Measurements from ENCODE around the gene IPP. TPM values are rescaled to one million over a fixed set of nuclear protein-coding genes. Genes with fewer than 3 reads are reported as not detected.
"Not testable (repeated sequence)": the region's sequence is repeated elsewhere in the genome, so short reads cannot be mapped to it uniquely, and the experiment has no call there.

The IPP gene
- polyA plus RNA-seq, 1 of the 3 experiments (the other 2 are of a cell fraction): 3.2 TPM

DNA sequence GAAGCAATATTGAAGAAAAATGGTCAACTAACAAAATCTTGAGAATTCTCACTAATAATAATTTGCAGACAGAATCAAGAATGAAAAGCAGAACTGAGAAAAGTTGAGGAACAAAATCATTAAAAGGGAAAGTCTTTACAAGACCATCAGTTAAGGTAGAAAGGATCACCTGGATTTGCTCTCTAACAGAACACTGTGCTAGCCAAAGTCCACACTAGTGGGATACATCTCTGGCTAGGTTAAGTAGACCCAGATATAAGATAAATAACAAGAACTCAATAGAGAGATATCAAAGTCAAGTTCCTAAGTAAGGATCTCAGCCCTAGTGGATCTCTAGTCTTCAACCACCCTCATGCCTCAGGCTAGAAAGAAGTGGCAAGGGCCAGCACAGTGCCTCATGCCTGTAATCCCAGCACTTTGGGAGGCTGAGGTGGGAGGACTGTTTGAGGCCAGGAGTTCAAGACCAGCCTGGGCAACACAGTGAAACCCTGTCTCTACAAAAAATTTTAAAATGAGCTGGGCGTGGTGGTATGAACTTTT, 19.6 kb downstream of the IPP start (continued):
- TF ChIP-seq, protein P1, sequence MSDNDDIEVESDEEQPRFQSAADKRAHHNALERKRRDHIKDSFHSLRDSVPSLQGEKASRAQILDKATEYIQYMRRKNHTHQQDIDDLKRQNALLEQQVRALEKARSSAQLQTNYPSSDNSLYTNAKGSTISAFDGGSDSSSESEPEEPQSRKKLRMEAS (IDR thresholded peaks at IDR 0.05; ENCODE audit: low read depth): no peak
- TF ChIP-seq TAF1 (IDR thresholded peaks at IDR 0.05; ENCODE audit: borderline replicate concordance, low read depth, low read length) (no peak), GABPA (IDR thresholded peaks at IDR 0.05; ENCODE audit: low read depth) (no peak)
- TF ChIP-seq, protein P2, sequence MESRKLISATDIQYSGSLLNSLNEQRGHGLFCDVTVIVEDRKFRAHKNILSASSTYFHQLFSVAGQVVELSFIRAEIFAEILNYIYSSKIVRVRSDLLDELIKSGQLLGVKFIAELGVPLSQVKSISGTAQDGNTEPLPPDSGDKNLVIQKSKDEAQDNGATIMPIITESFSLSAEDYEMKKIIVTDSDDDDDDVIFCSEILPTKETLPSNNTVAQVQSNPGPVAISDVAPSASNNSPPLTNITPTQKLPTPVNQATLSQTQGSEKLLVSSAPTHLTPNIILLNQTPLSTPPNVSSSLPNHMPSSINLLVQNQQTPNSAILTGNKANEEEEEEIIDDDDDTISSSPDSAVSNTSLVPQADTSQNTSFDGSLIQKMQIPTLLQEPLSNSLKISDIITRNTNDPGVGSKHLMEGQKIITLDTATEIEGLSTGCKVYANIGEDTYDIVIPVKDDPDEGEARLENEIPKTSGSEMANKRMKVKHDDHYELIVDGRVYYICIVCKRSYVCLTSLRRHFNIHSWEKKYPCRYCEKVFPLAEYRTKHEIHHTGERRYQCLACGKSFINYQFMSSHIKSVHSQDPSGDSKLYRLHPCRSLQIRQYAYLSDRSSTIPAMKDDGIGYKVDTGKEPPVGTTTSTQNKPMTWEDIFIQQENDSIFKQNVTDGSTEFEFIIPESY (IDR thresholded peaks at IDR 0.05; ENCODE audit: borderline replicate concordance, low read depth): no peak
- TF ChIP-seq, protein P3, sequence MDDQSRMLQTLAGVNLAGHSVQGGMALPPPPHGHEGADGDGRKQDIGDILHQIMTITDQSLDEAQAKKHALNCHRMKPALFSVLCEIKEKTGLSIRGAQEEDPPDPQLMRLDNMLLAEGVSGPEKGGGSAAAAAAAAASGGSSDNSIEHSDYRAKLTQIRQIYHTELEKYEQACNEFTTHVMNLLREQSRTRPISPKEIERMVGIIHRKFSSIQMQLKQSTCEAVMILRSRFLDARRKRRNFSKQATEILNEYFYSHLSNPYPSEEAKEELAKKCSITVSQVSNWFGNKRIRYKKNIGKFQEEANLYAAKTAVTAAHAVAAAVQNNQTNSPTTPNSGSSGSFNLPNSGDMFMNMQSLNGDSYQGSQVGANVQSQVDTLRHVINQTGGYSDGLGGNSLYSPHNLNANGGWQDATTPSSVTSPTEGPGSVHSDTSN (IDR thresholded peaks at IDR 0.05): no peak

DNA sequence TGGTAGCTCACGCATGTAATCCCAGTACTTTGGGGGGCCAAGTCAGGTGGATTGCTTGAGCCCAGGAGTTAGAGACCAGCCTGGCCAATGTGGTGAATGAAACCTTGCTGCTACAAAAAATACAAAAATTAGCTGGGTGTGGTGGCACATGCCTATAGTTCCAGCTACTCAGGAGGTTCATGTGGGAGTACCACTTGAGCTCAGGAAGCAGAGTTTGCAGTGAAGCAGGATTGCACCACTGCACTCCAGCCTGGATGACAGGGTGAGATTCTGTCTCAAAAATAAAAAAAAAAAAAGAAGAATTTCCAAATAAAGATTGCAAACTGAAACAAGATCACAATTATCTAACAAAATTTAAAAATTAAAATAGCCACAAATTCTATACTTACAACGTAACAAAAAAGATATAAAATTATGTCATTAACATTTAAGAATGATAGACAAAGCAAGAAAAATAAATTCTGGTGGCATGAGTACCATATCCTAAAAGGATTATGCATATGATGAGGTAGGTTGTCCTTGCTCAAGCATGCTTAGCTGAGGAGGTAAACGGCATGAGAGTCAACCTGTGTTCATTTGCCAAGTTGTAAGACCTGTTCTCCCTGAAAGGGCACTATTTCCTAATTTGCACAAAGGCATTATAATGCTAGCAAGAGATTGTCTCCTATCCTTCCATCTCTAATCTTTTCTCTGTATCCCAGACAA, 20.2 kb downstream of the IPP start:
- no peaks in the 10 kb centered on the region for H3K4me1 ChIP-seq (ENCODE audit: control insufficient read depth in 1 of 2, insufficient read depth in 2 of 2, low read depth in 1 of 2, low read length in 1 of 2)
- peaks cover 6% of the 10 kb centered on the region for H3F3A ChIP-seq (replicated peaks; ENCODE audit: insufficient read depth)
- peaks cover 2 to 9% of the 10 kb centered on the region in 2 experiments for H3K36me3 ChIP-seq (replicated peaks in 1 of 2; ENCODE audit: control insufficient read depth in 1 of 2, insufficient read depth in 2 of 2, low read length in 1 of 2)
- H3K9me3 ChIP-seq: no peaks in the 10 kb centered on the region; the same call in 1 of the 2 replicates
- no peak overlapping the region for H3K4me3 ChIP-seq (ENCODE audit: low read depth in 2 of 2, low read length in 1 of 2)
- ChIA-PET CTCF (no interaction called here), POLR2A (no interaction called here)
- no peaks in the 10 kb centered on the region for H4K20me1 ChIP-seq (ENCODE audit: insufficient read depth)
- no peak overlapping the region for H3K27ac ChIP-seq (ENCODE audit: low read depth in 2 of 2, low read length in 1 of 2)
- H3K27me3 ChIP-seq (ENCODE audit: insufficient read depth): no peaks in the 10 kb centered on the region
- no peak overlapping the region for H3K9ac ChIP-seq
- TF ChIP-seq NFIC (IDR thresholded peaks at IDR 0.05; ENCODE audit: borderline replicate concordance) (no peak), EP300 (IDR thresholded peaks at IDR 0.05; ENCODE audit: borderline replicate concordance in 1 of 2, low read depth in 1 of 2, low read length in 1 of 2) (no peak), GATA2 (CRISPR knock-in tag; IDR thresholded peaks at IDR 0.05) (no peak), TCF12 (IDR thresholded peaks at IDR 0.05) (no peak)
- TF ChIP-seq, protein P4, sequence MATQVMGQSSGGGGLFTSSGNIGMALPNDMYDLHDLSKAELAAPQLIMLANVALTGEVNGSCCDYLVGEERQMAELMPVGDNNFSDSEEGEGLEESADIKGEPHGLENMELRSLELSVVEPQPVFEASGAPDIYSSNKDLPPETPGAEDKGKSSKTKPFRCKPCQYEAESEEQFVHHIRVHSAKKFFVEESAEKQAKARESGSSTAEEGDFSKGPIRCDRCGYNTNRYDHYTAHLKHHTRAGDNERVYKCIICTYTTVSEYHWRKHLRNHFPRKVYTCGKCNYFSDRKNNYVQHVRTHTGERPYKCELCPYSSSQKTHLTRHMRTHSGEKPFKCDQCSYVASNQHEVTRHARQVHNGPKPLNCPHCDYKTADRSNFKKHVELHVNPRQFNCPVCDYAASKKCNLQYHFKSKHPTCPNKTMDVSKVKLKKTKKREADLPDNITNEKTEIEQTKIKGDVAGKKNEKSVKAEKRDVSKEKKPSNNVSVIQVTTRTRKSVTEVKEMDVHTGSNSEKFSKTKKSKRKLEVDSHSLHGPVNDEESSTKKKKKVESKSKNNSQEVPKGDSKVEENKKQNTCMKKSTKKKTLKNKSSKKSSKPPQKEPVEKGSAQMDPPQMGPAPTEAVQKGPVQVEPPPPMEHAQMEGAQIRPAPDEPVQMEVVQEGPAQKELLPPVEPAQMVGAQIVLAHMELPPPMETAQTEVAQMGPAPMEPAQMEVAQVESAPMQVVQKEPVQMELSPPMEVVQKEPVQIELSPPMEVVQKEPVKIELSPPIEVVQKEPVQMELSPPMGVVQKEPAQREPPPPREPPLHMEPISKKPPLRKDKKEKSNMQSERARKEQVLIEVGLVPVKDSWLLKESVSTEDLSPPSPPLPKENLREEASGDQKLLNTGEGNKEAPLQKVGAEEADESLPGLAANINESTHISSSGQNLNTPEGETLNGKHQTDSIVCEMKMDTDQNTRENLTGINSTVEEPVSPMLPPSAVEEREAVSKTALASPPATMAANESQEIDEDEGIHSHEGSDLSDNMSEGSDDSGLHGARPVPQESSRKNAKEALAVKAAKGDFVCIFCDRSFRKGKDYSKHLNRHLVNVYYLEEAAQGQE (IDR thresholded peaks at IDR 0.05; ENCODE audit: low read depth, low read length): no peak
- TF ChIP-seq, protein P5, sequence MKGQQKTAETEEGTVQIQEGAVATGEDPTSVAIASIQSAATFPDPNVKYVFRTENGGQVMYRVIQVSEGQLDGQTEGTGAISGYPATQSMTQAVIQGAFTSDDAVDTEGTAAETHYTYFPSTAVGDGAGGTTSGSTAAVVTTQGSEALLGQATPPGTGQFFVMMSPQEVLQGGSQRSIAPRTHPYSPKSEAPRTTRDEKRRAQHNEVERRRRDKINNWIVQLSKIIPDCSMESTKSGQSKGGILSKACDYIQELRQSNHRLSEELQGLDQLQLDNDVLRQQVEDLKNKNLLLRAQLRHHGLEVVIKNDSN (IDR thresholded peaks at IDR 0.05; ENCODE audit: borderline replicate concordance, low read depth): no peak
- TF ChIP-seq, protein P2 (IDR thresholded peaks at IDR 0.05; ENCODE audit: borderline replicate concordance, low read depth): no peak
- WGBS (ENCODE audit: low lambda C conversion rate): 79% methylated on average over 3 of the region's 3 CpGs
- H3K4me2 ChIP-seq: no peak overlapping the region
- H3K79me2 ChIP-seq (ENCODE audit: insufficient read depth): no peaks in the 10 kb centered on the region
- no peak for DNase-seq
- H2AFZ ChIP-seq (ENCODE audit: low read depth): no peak overlapping the region
- no peaks in the 10 kb centered on the region for H3K9me2 ChIP-seq

DNA sequence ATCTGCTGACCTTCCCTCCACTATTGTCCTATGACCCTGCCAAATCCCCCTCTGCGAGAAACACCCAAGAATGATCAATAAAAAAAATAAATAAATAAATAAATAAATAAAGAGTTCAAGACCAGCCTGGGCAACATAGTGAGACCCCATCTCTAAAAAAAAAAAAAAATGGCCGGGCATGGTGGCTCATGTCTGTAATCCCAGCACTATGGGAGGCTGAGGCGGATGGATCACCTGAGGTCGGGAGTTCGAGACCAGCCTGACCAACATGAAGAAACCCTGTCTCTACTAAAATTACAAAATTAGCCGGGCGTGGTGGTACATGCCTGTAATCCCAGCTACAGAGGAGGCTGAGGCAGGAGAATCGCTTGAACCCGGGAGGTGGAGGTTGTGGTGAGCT, 24.4 kb downstream of the IPP start:
- H3K36me3 ChIP-seq (replicated peaks in 1 of 2; ENCODE audit: control insufficient read depth in 1 of 2, insufficient read depth in 2 of 2, low read length in 1 of 2); H3K4me2 ChIP-seq; H2AFZ ChIP-seq (ENCODE audit: low read depth); H3K9me3 ChIP-seq; H3K27ac ChIP-seq (ENCODE audit: low read depth in 2 of 2, low read length in 1 of 2); DNase-seq; H3F3A ChIP-seq (replicated peaks; ENCODE audit: insufficient read depth); POLR2A ChIA-PET; H3K9me2 ChIP-seq; H3K79me2 ChIP-seq (ENCODE audit: insufficient read depth); H3K9ac ChIP-seq; H3K4me1 ChIP-seq (ENCODE audit: control insufficient read depth in 1 of 2, insufficient read depth in 2 of 2, low read depth in 1 of 2, low read length in 1 of 2); H3K27me3 ChIP-seq (ENCODE audit: insufficient read depth); H3K4me3 ChIP-seq (ENCODE audit: low read depth in 2 of 2, low read length in 1 of 2); H4K20me1 ChIP-seq (ENCODE audit: insufficient read depth): not testable (repeated sequence)
- WGBS (ENCODE audit: low lambda C conversion rate): 98% methylated on average over 9 of the region's 9 CpGs
- CTCF ChIA-PET: interaction anchor here (0.8 kb wide), 1 partner anchor 11 kb away, joined by 3 read pairs; no protein-coding TSS in a partner anchor
